ENCODE data around the gene COL16A1.
"Not testable (repeated sequence)": the region's sequence is repeated elsewhere in the genome, so short reads cannot be mapped to it uniquely, and the experiment has no call there.

The COL16A1 gene

DNA sequence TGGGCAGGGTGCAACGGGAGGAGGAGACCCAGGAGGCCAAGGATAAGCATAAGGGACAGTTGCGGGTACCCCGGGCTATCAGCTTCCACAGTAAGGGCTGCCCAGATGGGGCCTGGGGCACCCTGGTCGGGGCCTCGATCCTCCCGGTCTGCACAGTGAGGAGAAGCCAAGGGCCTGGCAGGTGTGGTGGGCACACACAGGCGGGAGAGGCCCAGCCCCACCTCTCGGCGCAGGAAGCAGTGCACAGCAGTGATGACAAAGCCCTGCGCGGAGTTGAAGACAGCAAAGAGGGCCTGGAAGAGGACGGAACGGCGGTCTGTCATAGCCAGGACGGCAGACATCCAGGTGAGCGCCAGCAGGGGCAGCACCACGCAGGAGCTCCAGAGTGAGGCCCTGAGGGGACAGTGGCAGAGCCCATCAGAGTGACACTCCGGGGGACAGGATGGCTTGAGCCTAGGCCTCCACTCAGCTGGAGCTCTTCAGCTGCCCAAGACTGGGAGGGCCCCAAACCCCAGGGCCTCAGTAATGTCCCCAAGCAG lies 29.0 kb upstream of the COL16A1 start:
- DNase-seq, result no peak

DNA sequence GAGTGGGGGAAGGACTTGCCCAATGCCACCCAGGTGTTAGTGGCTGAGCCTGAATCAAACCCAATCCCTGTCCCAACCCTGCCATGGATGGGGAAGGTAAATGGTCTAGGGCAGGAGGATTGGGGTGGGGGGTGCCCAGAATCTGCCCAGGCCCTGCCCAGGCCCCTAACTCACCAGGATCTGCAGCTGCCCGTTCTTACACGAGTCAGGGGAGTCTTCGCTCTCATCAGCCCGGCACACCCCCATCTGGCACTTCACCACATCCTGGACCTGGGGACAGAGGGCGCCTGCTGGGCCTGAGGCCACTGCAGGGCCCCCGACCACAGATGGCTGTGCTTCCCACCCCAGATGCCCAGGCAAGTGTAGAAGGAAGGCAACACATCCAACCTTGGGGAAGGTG lies 28.5 kb upstream of the COL16A1 start:
- no peak for DNase-seq

DNA sequence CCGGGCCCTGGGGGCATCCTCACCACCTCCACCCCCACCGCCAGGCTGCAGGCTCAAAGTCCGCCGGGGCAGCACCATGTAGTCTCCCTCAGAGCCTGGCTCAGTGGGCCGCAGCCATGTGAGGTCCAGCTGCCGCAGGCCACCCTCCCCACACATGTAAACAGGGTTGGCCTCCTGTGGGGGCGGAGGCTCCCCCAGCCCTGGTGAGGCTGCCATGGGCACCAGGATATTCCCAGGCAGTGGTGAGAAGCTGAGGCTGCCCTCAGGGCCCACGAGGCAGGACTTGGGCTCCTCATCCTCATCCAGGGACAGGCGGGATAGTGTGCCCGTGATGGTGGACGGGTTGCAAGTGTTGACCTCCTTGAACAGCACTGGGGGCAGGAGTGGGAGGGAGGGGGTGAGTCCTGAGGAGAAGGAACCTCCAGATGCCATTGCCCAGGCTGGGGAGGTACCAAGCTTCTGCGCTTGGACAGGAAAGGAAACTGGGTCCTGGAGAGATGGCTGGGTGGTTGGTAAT lies 27.3 kb upstream of the COL16A1 start:
- no peak for DNase-seq

DNA sequence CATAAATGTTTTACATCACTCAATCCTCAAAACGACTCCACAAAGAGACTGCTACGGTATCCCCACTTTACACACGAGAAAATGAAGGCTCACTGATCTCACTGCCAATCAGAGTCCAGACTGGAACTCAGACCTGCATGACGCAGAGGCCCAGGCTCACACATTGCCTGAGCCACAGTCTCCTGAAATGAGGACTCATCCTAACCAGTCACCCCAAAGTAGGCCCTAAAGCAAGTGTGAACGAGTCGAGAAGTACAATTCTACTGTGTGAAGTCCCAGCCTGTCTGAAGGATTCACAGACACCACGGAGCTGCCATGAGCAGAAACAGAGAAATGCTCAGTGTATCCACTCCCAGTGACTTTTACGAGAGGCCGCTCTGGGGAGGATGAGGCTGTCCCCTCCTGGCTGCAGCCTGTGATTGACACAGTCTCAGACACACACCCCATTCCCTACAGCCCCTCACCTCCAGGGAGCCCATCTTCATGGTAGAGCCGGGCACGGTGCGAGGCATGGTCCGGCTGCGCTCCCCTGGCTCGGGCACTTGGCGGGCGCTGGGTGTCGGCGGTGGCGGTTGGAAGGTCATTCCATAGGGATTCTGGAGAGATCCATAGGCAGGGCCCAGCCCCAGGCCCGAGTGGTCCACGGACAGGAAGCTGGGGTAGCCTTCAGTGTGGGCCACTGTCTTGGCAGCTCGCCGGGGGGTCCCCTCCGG lies 26.7 kb upstream of the COL16A1 start:
- DNase-seq, result no peak

DNA sequence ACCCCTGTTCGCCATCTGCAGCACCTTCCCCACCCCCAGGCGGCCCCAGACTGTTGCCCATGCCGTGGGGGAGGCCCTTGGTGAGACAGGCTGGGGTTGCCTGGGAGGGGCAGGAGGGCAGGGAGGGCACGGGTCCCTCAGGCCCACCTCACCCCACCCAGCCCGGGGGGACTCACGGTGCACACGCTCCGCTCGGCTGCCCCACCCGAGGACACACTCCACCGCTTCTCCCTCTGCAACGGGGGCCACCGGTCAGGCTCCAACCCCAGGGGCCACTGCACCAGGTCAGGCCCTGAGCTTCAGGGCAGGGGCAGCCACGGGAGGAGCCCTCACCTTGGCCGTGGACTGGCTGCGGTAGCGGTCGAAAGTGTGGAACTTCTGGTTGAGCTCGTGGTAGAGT lies 24.0 kb upstream of the COL16A1 start:
- no peak for DNase-seq

- DNase-seq, result no peak
Observed at GRCh38 chr1:31727195-31727594, 23.4 kb upstream of the COL16A1 start.

DNA sequence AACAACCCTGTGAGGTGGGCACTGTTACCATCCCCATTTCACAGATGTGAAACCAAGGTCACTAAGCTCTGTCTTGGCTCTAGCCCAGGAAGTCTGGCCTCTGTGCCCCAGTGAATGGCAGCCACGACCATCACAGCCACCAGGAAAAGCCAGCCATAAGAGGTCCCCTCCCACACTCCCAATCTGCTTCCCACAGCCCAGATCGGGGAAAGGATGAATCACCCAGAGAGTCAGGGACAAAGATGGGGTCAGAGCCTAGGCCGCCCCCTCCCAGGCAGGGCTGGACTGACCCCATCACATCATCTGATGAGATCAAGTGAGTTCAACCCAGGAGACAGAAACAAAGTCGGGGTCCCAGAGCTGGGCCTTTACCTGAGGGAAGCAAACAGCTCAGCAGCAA lies 22.9 kb upstream of the COL16A1 start:
- DNase-seq, result no peak

- DNase-seq, result no peak
Observed at GRCh38 chr1:31725777-31726535, 22.1 kb upstream of the COL16A1 start.

- DNase-seq, result no peak
Observed at GRCh38 chr1:31725134-31725533, 21.3 kb upstream of the COL16A1 start.

GRCh38 chr1:31723828-31724359 lies 20.1 kb upstream of the COL16A1 start:
- DNase-seq, result peak; percentile 28

DNA sequence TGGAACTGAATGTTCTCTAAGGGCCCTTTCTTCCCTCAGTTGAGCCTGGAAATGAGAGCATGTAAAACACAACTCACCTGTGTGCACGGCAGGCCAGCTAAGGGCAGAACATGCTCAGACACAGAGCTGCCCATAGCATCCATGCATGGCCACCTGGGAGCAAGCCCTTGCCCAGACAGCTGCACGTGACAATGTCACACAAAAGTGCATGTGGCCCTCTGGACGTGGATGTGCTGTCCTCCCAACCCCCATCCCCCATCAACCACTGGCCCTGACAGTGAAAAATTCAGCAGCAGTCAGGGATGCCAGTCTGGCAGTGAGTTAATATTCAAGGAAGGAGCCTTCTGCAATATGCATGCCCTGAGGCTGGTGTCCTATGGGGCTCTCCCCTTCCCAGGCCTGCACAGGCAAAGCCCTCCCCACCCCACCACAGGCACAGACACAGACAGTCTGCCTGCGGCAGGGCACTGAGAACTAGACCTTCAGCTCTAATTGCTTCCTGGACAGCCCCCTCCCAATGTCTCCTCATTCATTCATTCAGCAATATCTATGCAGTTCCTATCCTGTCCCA lies 14.6 kb upstream of the COL16A1 start:
- DNase-seq, result no peak

DNA sequence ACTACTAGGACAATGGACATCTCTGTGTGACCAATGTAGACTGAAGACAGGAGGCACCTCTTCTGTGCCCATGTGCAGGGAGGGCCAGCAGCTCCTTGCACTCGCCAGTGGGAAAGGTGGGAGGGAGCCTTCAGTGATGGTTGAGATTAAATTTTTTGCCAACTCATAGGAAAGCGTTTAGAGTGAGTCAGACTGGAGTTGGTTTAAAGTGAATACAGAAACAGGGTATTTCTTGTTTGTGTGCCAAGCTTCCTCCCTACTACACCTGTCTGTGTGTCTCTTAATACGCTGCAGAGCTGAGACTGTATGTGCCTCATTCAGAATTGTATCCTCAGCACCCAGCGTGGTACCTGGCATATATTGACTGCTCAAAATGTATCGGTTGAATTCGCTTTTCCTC lies 13.5 kb upstream of the COL16A1 start:
- DNase-seq, result no peak

DNA sequence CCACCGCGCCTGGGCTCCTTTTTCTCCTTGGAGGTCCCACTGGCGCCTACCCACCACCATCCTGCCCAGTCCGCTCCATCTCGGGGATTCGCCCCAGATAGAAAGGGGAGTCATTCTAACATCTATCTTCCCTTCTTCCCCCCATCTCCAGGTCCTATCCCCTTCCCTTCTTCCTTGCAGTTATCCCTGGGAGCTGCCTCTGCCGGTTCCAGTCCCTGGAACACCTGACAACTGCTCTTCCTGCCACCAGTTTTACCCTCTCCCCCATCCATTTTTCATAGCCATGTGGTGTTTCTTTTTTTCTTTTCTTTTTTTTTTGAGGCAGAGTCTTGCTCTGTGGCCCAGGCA lies 12.0 kb upstream of the COL16A1 start:
- no peak for DNase-seq

DNA sequence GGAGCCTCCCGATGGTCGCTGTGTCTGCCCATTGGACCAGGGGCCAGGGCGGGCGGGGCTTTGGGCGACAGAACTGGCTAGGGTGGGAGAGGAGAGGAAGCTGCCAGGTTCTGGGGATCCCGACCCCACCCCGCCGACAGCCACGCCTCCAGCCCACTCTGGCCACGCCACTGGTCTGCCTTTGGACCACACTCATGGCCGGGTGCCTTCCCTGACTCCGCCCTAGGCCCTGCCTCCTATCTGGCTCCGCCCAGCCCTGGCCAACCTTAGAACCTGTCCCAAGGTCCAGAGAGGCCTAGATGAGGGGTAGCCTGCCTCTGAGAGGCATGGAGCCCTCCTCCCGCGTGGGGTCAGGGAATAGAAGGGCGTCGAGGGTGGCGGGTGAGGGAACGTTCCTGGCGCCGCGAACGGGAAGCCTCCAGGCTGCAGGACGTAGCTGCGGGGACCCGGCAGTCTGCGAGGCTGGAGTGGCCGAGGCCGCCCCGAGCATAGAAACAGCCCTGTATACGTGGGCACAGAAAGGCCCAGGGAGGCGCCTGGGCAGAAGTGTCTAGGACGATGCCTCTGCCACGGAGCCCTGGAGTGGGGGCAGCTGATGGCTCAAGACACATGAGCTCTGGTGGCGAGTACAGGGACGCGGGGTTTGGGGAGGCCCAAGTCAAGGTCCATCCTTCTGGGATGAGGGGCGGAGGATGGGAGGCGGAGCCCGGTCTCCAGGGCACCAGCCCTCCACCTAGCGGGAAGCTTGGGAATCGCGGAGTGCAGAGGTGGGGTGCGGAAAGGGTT lies 11.5 kb upstream of the COL16A1 start:
- peak; percentile 21 for DNase-seq

GRCh38 chr1:31714442-31715086 lies 10.7 kb upstream of the COL16A1 start:
- peak; percentile 32 for DNase-seq

DNA sequence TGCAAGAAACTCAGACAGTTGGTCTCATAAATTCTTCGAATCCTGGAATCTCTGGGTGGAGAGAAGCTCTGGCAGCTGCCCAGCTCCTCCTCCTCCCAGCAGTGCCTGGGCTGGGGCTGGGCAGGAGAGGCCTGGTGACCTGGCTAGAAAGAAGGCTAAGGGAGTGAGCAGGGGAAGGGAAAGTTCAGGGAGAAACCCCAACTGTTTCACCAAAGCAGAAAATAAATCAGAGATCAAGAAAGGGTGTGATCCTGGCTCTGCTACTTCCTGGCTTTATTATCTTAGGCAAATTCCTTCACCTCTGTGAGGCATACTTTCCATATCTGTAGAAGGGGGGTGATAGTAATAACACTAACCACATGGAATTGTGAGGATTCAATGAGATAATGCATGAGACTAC lies 8.8 kb upstream of the COL16A1 start:
- DNase-seq, result no peak

DNA sequence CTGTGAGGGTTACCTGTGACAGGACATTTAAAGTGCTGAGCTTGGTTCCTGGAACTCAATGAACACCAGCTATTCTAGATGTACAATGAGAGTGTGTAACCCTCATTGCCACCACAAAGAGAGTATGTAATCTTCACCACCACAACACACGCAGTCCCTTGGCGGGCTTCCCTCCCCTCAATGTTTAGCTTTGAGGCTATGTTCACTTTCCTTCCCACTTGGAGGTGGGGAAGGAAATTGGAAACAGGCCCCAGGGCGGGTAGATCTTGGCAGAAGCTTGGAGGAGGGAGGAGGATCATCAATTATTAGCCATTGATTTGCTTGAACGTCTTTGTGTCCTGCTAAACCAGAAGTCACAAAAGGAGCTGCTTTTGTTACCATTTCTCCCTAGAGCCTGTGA lies 8.3 kb upstream of the COL16A1 start:
- DNase-seq, result no peak

GRCh38 chr1:31708324-31708723 lies 4.5 kb upstream of the COL16A1 start:
- DNase-seq, result no peak

GRCh38 chr1:31707711-31708110 lies 3.9 kb upstream of the COL16A1 start:
- DNase-seq, result no peak

DNA sequence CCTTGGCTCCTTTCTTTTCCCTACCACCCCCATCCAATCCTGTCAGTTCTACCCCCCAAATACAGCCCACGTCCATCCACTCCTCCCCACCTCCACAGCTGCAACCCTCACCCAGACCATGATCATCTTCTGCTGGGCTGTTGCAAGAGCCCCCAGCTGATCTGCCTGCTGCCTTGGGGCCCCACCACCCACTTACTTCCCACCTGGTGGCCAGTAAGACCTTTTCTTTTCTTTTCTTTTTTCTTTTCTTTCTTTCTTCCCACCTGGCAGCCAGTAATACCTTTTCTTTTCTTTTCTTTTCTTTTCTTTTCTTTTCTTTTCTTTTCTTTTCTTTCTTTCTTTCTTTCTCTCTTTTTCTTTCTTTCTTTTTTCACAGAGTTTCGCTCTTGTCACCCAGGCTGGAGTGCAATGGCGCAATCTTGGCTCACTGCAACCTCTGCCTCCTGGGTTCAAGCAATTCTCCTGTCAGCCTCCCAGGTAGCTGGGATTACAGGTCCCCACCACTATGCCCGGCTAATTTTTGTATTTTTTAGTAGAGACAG lies 3.3 kb upstream of the COL16A1 start:
- DNase-seq, result not testable (repeated sequence)

- DNase-seq, result no peak
Observed at GRCh38 chr1:31706384-31707058, 2.7 kb upstream of the COL16A1 start.
